B cell (primary cell): ENCODE results near the gene GSC2.

Experiments used
- EZH2 ChIP-seq: IDR thresholded peaks from 2 replicates; pipeline ENCODE4 v1.6.1; 2012; ENCODE audit warnings: borderline replicate concordance, low read depth, mild to moderate bottlenecking, moderate library complexity, low read length; ENCODE audit not compliant: insufficient read depth, poor library complexity, severe bottlenecking
- TF ChIP-seq, protein P1 (sequence below): fragments of 200-600 bp; IDR thresholded peaks from one replicate; pipeline ENCODE4 v1.8.0; 2022; ENCODE audit warnings: antibody characterized with exemption, mild to moderate bottlenecking

DNA sequence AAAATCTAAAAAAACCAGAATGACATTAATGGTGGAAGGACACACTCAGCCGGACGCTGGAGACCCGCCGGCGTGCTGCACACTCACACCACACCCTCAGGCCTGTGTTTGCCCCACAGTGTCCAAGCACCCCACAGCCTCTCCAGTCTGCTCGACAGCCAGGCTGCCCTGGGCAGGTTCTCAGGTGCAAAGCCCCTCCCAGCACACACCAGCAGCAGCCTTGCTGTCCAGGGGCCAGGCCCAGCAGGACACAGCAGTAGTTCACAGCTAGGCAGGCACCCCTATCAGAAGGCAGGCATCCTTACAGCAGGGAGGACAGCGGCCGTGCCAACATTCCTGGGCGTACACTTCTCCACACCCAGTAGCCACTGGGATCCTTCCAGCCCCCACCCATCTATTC is 30.1 kb upstream of the GSC2 start:
- TF ChIP-seq EZH2, result no peak
- TF ChIP-seq, protein P1, sequence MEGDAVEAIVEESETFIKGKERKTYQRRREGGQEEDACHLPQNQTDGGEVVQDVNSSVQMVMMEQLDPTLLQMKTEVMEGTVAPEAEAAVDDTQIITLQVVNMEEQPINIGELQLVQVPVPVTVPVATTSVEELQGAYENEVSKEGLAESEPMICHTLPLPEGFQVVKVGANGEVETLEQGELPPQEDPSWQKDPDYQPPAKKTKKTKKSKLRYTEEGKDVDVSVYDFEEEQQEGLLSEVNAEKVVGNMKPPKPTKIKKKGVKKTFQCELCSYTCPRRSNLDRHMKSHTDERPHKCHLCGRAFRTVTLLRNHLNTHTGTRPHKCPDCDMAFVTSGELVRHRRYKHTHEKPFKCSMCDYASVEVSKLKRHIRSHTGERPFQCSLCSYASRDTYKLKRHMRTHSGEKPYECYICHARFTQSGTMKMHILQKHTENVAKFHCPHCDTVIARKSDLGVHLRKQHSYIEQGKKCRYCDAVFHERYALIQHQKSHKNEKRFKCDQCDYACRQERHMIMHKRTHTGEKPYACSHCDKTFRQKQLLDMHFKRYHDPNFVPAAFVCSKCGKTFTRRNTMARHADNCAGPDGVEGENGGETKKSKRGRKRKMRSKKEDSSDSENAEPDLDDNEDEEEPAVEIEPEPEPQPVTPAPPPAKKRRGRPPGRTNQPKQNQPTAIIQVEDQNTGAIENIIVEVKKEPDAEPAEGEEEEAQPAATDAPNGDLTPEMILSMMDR, result no peak
